DMS53 treated with DMSO at 0.1 percent for 48 hours (cell line): ENCODE measurements around the gene CD274.
"Not testable (repeated sequence)": the region's sequence is repeated elsewhere in the genome, so short reads cannot be mapped to it uniquely, and the experiment has no call there.

ENCODE experiments used
- DNase-seq: peaks from one replicate; lab custom pipeline; 2025; ENCODE audit not compliant: unreplicated experiment; lab: John Stamatoyannopoulos, UW

The CD274 gene

GRCh38 chr9:5493679-5494511, 43.6 kb downstream of the CD274 start:
- no peak for DNase-seq

- not testable (repeated sequence) for DNase-seq
Measured at GRCh38 chr9:5494765-5495164, 44.4 kb downstream of the CD274 start.

- no peak for DNase-seq
Measured at GRCh38 chr9:5499157-5499556, 48.8 kb downstream of the CD274 start.

GRCh38 chr9:5499889-5500398, 49.6 kb downstream of the CD274 start:
- no peak for DNase-seq

- no peak for DNase-seq
Measured at GRCh38 chr9:5500441-5501235, 50.3 kb downstream of the CD274 start.

- no peak for DNase-seq
Measured at GRCh38 chr9:5502553-5502952, 52.2 kb downstream of the CD274 start.

GRCh38 chr9:5509573-5509972, 59.2 kb downstream of the CD274 start:
- DNase-seq, result no peak

- no peak for DNase-seq
Measured at GRCh38 chr9:5510360-5510931, 60.1 kb downstream of the CD274 start, which contains the start of gene PDCD1LG2. TSS of gene PDCD1LG2 (plus strand) at chr9:5510531. CDS start at chr9:5522547, 12,016 bp downstream.

GRCh38 chr9:5510989-5511388, 60.6 kb downstream of the CD274 start:
- no peak for DNase-seq

- DNase-seq, result no peak
Measured at GRCh38 chr9:5511476-5511875, 61.1 kb downstream of the CD274 start.

- DNase-seq, result no peak
Measured at GRCh38 chr9:5511935-5512580, 61.7 kb downstream of the CD274 start.

- DNase-seq, result no peak
Measured at GRCh38 chr9:5512658-5513452, 62.5 kb downstream of the CD274 start.

- no peak for DNase-seq
Measured at GRCh38 chr9:5513966-5514616, 63.7 kb downstream of the CD274 start.

GRCh38 chr9:5514617-5515260, 64.4 kb downstream of the CD274 start:
- DNase-seq, result no peak

GRCh38 chr9:5515261-5515650, 64.9 kb downstream of the CD274 start:
- DNase-seq, result no peak

- no peak for DNase-seq
Measured at GRCh38 chr9:5516453-5517220, 66.3 kb downstream of the CD274 start.

GRCh38 chr9:5518171-5518936, 68.0 kb downstream of the CD274 start:
- DNase-seq, result no peak

- no peak for DNase-seq
Measured at GRCh38 chr9:5518937-5519319, 68.6 kb downstream of the CD274 start.
